Caco-2 (cell line): ENCODE measurements around the gene MEIS3. TPM values are rescaled to one million over a fixed set of nuclear protein-coding genes. Genes with fewer than 3 reads are reported as not detected.
"Not testable (repeated sequence)": the region's sequence is repeated elsewhere in the genome, so short reads cannot be mapped to it uniquely, and the experiment has no call there.

Experiments used
- BruUV-seq: library from RNA; stranded (reverse); fragments of 400-500 nt; replicated peaks from 2 replicates; lab custom pipeline; 2021; lab: Mats Ljungman, UMichigan
- CTCF ChIA-PET: fragments of 300-600 bp; sonication (Branson Sonifier 250); formaldehyde crosslinking; loops from one replicate; lab custom pipeline; 2022; ENCODE audit warnings: antibody characterized with exemption; lab: Charles Lee
- POLR2A ChIA-PET: fragments of 300-600 bp; sonication (Branson Sonifier 250); formaldehyde crosslinking; loops from one replicate; lab custom pipeline; 2022; ENCODE audit warnings: antibody characterized with exemption; lab: Charles Lee
- DNase-seq, 2 experiments: peaks; one replicate each; pipeline versions ENCODE4 v3.0.0 to v3.0.0-alpha.2; 2020 to 2022
- H3K27me3 ChIP-seq: replicated peaks from 2 replicates; pipeline ENCODE4 v1.6.0; 2011; ENCODE audit warnings: low read length; ENCODE audit not compliant: control insufficient read depth, insufficient read depth
- H3K36me3 ChIP-seq: 2 replicates; pipeline ENCODE4 v1.5.1; 2011; ENCODE audit warnings: low read length; ENCODE audit not compliant: control insufficient read depth, insufficient read depth
- H3K4me1 ChIP-seq: fragments of 250-450 bp; sonication (Bioruptor Pico); 2 replicates; pipeline ENCODE4 v1.5.1; 2020; ENCODE audit warnings: mild to moderate bottlenecking
- H3K4me3 ChIP-seq: 2 replicates; pipeline ENCODE4 v1.5.1; 2011; ENCODE audit warnings: low read depth, mild to moderate bottlenecking, control low read depth, low read length
- H3K9me3 ChIP-seq: fragments of 250-450 bp; sonication (Bioruptor Pico); 2 replicates; pipeline ENCODE4 v1.5.1; 2020; ENCODE audit warnings: mild to moderate bottlenecking, moderate library complexity
- H3K27ac Mint-ChIP-seq: one replicate; pipeline ENCODE4 v1.8.0; 2022; ENCODE audit warnings: mixed read lengths; ENCODE audit not compliant: unreplicated experiment
- H3K27me3 Mint-ChIP-seq: one replicate; pipeline ENCODE4 v1.8.0; 2022; ENCODE audit warnings: mixed read lengths; ENCODE audit not compliant: insufficient read depth, unreplicated experiment
- H3K36me3 Mint-ChIP-seq: one replicate; pipeline ENCODE4 v1.8.0; 2022; ENCODE audit warnings: mild to moderate bottlenecking, mixed read lengths; ENCODE audit not compliant: insufficient read depth, unreplicated experiment
- H3K4me1 Mint-ChIP-seq: one replicate; pipeline ENCODE4 v1.8.0; 2022; ENCODE audit warnings: low read depth, mixed read lengths; ENCODE audit not compliant: unreplicated experiment
- H3K4me3 Mint-ChIP-seq: one replicate; pipeline ENCODE4 v1.8.0; 2022; ENCODE audit warnings: mild to moderate bottlenecking, moderate library complexity, mixed read lengths; ENCODE audit not compliant: unreplicated experiment
- H3K9me3 Mint-ChIP-seq: one replicate; pipeline ENCODE4 v1.8.0; 2022; ENCODE audit warnings: mixed read lengths; ENCODE audit not compliant: unreplicated experiment
- CTCF ChIP-seq, 2 experiments: fragments of 200-600 bp in 1 of 2; IDR thresholded peaks; 1 replicate in 1 of 2; 2 replicates in 1 of 2; pipeline versions ENCODE4 v1.5.1 to v1.8.0; 2011 to 2022; ENCODE audit warnings: antibody characterized with exemption in 1 of 2, control low read depth in 1 of 2, inconsistent platforms in 1 of 2, low read depth in 1 of 2, low read length in 1 of 2, mild to moderate bottlenecking in 1 of 2, moderate library complexity in 1 of 2; ENCODE audit not compliant: insufficient read depth in 1 of 2, severe bottlenecking in 1 of 2, unreplicated experiment in 1 of 2
- intact Hi-C: fragments of 100-400 bp; cut with micrococcal nuclease; formaldehyde crosslinking; loops from one replicate; pipeline ENCODE4 v1.10.0; 2022; ENCODE audit not compliant: unreplicated experiment
- total RNA-seq: library from RNA; stranded (reverse); gene quantifications from 2 replicates; pipeline ENCODE4 v1.2.3, GENCODE V29; 2022

The MEIS3 gene
- total RNA-seq, 1 experiment from 2014 or later = 16.8 TPM

DNA sequence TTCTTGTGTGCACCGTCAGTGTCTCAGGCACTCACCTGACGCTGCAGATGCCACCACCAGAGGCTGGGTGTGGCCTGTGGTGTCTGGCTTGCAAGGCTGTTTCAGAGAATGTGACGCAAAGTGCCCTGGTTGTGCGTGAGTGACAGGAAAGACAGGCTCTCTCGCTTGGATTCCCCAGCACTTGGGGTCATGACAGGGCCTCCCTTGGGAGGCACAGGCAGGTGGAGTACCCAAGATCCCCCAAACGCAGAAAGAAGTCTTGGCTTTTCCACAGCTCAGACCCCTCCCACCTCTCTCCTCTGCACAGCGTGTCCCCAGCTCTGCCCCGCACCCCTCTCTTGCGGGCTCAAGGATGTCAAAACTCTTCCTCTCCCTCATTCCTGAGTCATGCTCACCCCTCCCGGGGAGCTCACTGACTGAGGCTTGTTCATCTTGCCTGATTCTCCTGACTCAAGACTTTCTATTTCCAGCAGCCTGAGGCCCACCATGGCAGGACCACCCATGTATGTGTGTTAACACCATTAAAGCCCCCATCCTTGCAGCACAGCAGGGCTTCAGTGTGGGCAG is 49.2 kb downstream of the MEIS3 start:
- no peaks in the 10 kb centered on the region for H3K9me3 ChIP-seq
- Mint-ChIP-seq H3K27me3 (no peaks in the 10 kb centered on the region), H3K36me3 (peaks cover 49% of the 10 kb centered on the region), H3K27ac (no peak overlapping the region), H3K4me3 (no peak overlapping the region), H3K9me3 (no peaks in the 10 kb centered on the region), H3K4me1 (no peaks in the 10 kb centered on the region)
- H3K36me3 ChIP-seq = peaks cover 2% of the 10 kb centered on the region
- no peak for DNase-seq
- CTCF ChIA-PET = no interaction called here
- no peaks in the 10 kb centered on the region for H3K27me3 ChIP-seq
- POLR2A ChIA-PET = no interaction called here
- TF ChIP-seq CTCF (IDR thresholded peaks at IDR 0.05; ENCODE audit: insufficient read depth in 1 of 2, low read depth in 1 of 2, low read length in 1 of 2, severe bottlenecking in 1 of 2, unreplicated experiment in 1 of 2) = no peak
- intact Hi-C loops = no loop called here
- BruUV-seq = no TSS peak
- H3K4me3 ChIP-seq = no peak overlapping the region
- no peaks in the 10 kb centered on the region for H3K4me1 ChIP-seq

DNA sequence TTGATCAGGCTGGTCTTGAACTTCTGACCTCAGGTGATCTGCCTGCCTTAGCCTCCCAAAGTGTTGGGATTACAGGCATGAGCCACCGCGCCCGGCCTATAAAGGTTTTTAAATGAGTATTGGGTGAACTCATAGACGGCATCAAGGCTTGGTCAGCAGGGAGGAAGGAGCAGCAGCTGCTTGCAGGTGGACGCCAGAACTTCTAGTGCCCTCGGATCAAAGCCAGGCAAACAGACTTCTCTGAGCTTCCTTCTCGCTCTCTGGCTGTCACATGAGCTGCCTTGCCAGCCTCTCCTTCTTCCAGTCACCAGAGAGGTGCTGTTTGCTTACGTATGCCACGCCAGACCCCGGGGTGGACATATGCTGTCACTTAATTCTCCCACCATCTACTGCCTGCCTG is 53.9 kb downstream of the MEIS3 start:
- H3K27me3 Mint-ChIP-seq, H3K4me3 Mint-ChIP-seq, BruUV-seq, H3K4me3 ChIP-seq, H3K27me3 ChIP-seq, H3K36me3 ChIP-seq, intact Hi-C loops, H3K4me1 ChIP-seq, H3K9me3 ChIP-seq, H3K9me3 Mint-ChIP-seq, DNase-seq, H3K27ac Mint-ChIP-seq, H3K4me1 Mint-ChIP-seq: not testable (repeated sequence)
- ChIA-PET POLR2A (interaction anchor here (0.6 kb wide), 1 partner anchor 302 kb away, joined by 3 read pairs; no protein-coding TSS in a partner anchor), CTCF (interaction anchor here (0.5 kb wide), 1 partner anchor 63 kb away, joined by 3 read pairs; no protein-coding TSS in a partner anchor)
- H3K36me3 Mint-ChIP-seq = peaks cover 96% of the 10 kb centered on the region

DNA sequence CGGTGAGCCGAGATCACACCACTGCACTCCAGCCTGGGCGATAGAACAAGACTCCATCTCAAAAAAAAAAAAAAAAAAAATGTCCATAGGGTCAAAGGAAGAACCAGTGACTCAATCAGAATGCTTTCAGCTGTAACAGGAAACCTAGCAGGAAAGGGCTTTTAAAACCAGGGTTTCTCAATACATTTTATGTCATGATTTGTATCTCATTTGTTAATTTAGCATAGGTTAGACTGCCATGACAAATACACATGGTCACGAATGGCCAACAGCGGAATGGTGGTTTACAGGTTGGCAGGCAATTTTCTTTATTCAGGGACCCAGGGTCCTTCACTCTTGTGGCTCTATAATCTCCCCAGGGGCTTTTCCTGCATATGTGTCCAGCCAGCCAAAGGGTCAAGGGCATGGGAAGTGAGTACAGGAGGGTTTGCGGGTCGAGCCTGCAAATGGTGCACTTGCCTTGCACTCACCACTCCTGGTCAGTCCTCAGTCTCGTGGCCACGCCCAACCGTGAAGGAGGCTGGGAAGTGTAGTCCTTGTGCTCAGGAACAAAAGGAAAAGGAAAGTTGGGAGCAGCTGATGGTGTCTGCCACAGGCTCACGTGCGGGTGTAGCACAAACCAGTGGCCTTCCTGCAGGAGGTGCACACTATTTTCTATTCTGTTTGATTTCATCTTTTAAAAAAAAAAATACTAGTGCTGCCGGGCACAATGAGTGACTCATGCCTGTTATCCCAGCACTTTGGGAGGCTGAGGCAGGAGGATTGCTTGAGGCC is 55.4 kb downstream of the MEIS3 start:
- intact Hi-C loops = no loop called here
- DNase-seq = peak in 1 of 2 experiments; percentile 25
- H3K36me3 Mint-ChIP-seq = peaks cover 95% of the 10 kb centered on the region
- no peak overlapping the region for H3K4me3 ChIP-seq
- H3K4me1 ChIP-seq = no peaks in the 10 kb centered on the region
- H3K27me3 Mint-ChIP-seq = no peaks in the 10 kb centered on the region
- no TSS peak for BruUV-seq
- no peaks in the 10 kb centered on the region for H3K9me3 Mint-ChIP-seq
- no peaks in the 10 kb centered on the region for H3K27me3 ChIP-seq
- POLR2A ChIA-PET = no interaction called here
- no peaks in the 10 kb centered on the region for H3K4me1 Mint-ChIP-seq
- no peaks in the 10 kb centered on the region for H3K9me3 ChIP-seq
- H3K36me3 ChIP-seq = peaks cover 2% of the 10 kb centered on the region; the same call in 1 of the 2 replicates
- no peak for TF ChIP-seq CTCF (IDR thresholded peaks at IDR 0.05; ENCODE audit: insufficient read depth in 1 of 2, low read depth in 1 of 2, low read length in 1 of 2, severe bottlenecking in 1 of 2, unreplicated experiment in 1 of 2)
- H3K27ac Mint-ChIP-seq = no peak overlapping the region
- no peak overlapping the region for H3K4me3 Mint-ChIP-seq
- CTCF ChIA-PET = interaction anchor here (0.6 kb wide), 1 partner anchor 15 kb away, joined by 4 read pairs; no protein-coding TSS in a partner anchor
